Stimulated activated CD8-positive, alpha-beta memory T cell treated with anti-CD3 and anti-CD28 coated beads, Interleukin-15, amount 100 ng/mL, for 1 hour (primary cell): ENCODE data around the gene TTC39C.
A peak's percentile ranks its signal among the peaks of the same experiment; 100 is the strongest.

Experiments used
- DNase-seq: peaks from one replicate; pipeline ENCODE4 v3.0.0-alpha.2; 2020; ENCODE audit warnings: low read depth

TTC39C gene

GRCh38 chr18:24014062-24014985, at the start of gene TTC39C:
TTC39C (plus strand) TSS chr18:24014754; CDS start chr18:24014872, 118 bp downstream.
- peak; percentile 59 for DNase-seq

GRCh38 chr18:23966909-23967308, 47.6 kb upstream of the TTC39C start:
- no peak for DNase-seq

- no peak for DNase-seq
These were observed 47.0 kb upstream of the TTC39C start for GRCh38 chr18:23967321-23968089.

GRCh38 chr18:23968638-23969604, 45.6 kb upstream of the TTC39C start:
- no peak for DNase-seq

- DNase-seq: no peak
These were observed 44.9 kb upstream of the TTC39C start for GRCh38 chr18:23969664-23970063.

GRCh38 chr18:23970161-23971096, 44.1 kb upstream of the TTC39C start:
- no peak for DNase-seq

- no peak for DNase-seq
These were observed 43.5 kb upstream of the TTC39C start for GRCh38 chr18:23971097-23971440.

GRCh38 chr18:23971666-23972230, 42.8 kb upstream of the TTC39C start:
- DNase-seq: no peak

- DNase-seq: no peak
These were observed 42.1 kb upstream of the TTC39C start for GRCh38 chr18:23972453-23972852.

- no peak for DNase-seq
These were observed 37.5 kb upstream of the TTC39C start for GRCh38 chr18:23977103-23977502.

GRCh38 chr18:23977719-23978483, 36.7 kb upstream of the TTC39C start:
- DNase-seq: no peak

- no peak for DNase-seq
These were observed 33.1 kb upstream of the TTC39C start for GRCh38 chr18:23981369-23981980.

- no peak for DNase-seq
These were observed 32.1 kb upstream of the TTC39C start for GRCh38 chr18:23982155-23983079.

- DNase-seq: no peak
These were observed 31.4 kb upstream of the TTC39C start for GRCh38 chr18:23983112-23983511.

GRCh38 chr18:23986600-23987359, 27.8 kb upstream of the TTC39C start:
- no peak for DNase-seq

GRCh38 chr18:23990474-23991410, 23.8 kb upstream of the TTC39C start:
- no peak for DNase-seq
